Vagina (tissue), 2 donors: ENCODE measurements around the gene IKZF3.

Source experiments
- CTCF ChIP-seq, 3 experiments: fragments of 450-650 bp in 2 of 3; fragments of 200-600 bp in 1 of 3; sonication (generic) in 1 of 3; IDR thresholded peaks; one replicate each; pipeline ENCODE4 v1.5.1; 2017 to 2019; ENCODE audit warnings: antibody characterized with exemption in 3 of 3, mild to moderate bottlenecking in 2 of 3, moderate library complexity in 2 of 3
- POLR2A ChIP-seq, 2 donors: fragments of 450-650 bp; IDR thresholded peaks; one replicate each; pipeline ENCODE4 v1.6.1; 2017; ENCODE audit warnings: antibody characterized with exemption in 2 of 2, mild to moderate bottlenecking in 2 of 2, moderate library complexity in 2 of 2
- POLR2AphosphoS5 ChIP-seq, 2 donors: sonication (generic); formaldehyde crosslinking; IDR thresholded peaks; one replicate each; pipeline ENCODE4 v1.9.0; 2017; ENCODE audit warnings: antibody characterized with exemption in 2 of 2, mild to moderate bottlenecking in 2 of 2, low read depth in 1 of 2; ENCODE audit not compliant: insufficient read depth in 1 of 2

GRCh38 chr17:39810939-39811728, 53.0 kb downstream of the IKZF3 start:
- TF ChIP-seq POLR2A (IDR thresholded peaks at IDR 0.05) = no peak
- no peak for TF ChIP-seq CTCF (IDR thresholded peaks at IDR 0.05)
- TF ChIP-seq POLR2AphosphoS5 (IDR thresholded peaks at IDR 0.05; ENCODE audit: insufficient read depth in 1 of 2, low read depth in 1 of 2) = no peak
